ENCODE data around the gene BTBD18.

The BTBD18 gene, protein sequence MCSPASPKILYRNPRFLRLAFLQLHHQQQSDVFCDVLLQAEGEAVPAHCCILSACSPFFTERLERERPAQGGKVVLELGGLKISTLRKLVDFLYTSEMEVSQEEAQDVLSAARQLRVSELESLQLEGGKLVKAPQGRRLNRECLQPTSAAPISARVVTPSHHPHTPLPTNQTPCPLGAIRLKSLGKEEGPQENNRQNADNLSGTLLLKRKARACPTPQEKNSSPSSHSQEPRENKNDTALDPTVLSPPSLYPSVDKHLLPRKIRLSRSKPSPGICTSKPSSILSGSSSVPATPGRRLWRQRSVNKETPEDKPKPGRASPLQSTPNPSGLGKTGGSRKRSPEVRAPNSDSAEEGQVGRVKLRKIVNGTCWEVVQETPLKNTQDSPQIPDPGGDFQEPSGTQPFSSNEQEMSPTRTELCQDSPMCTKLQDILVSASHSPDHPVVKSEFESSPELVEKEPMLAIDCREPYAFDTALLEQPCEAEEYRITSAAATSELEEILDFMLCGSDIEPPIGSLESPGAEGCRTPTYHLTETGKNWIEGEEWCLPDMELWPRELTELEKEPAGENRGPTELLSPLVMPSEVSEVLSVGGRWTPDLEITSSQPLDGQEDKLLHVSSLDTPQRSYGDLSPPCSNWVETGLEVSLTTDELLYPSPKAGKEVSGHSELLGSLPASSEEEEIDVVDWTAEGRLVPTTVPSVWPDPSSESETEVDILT

DNA sequence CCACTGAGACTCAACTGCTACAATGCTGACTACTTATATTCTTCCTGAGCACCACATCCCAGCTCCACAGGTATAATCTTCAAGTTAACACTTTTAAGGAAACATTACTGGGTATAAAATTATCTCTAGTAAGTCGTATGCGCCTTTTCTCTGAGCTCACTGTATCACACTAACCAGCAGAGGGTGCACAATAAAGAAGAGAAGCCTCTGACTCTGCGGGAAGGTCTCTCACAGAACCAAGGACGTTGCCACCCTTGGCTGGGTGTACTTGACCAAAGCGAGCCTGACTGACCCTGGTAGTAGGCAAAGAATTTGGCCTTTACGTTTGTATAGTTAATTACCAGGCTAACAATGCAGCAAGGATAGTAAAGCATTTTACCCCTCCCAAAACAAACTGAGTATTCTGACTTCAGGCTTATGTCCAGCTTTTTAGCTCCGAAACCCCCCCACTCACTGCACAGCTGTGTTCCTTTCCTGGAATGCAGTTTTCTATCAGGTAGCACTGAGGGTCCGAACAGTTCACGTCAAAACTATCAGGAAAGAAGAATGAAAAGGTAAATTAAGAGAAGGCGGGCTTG, at the start of gene BTBD18:
Gene BTBD18, minus strand, starts transcription at position 144 of the 578 bp plus-strand sequence. CDS start 631 bp downstream, outside the sequence.
- peak; percentile 67 to 81 for DNase-seq

DNA sequence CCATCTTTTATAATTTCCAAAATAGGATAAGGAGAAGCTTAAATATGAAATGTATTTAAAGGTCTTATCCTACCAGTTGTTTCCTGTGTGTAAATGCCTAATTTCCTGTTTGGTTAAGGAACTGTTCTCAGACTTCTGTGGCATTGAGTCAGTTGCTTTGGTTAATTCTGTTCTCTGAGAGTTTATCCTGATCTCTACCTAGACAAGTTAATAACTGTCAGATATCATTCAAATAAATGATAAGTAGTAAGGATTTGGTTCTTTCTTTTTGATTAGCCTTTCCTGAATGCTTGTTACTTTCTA, 49.5 kb upstream of the BTBD18 start:
- peak; percentile 19 to 37 for DNase-seq

DNA sequence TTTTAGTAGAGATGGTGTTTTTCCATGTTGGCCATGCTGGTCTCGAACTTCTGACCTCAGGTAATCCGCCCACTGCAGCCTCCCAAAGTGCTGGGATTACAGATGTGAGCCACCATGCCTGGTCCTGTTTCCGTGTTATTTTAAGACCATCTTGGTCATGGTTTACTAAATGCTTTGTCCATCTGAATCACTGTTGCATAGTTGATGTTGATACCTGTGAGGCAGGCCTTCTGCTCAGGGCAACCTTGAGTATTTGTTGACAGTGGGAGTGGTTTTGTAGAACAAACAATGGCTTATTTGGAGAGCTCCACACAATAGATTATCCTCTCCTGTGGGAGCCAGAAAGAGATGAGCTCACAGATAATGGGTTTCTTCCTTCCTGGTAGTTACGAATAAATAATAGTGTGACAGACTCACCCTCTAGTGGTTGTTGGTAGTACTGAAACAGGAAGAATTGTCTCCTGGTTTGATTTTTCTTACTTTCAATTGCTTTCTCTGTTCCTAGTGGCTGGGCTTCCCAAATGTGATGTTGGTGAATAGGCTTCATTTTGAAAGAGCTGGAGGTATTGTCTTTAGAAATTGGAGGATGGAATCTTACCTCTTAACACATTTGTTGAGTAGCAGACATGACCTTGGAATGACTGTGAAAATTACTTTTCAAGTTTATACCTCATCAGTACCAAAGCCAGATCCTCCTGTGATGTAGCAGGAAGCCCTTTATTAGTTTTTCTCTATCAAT, 49.0 kb upstream of the BTBD18 start:
- peak; percentile 89 to 93 for DNase-seq

DNA sequence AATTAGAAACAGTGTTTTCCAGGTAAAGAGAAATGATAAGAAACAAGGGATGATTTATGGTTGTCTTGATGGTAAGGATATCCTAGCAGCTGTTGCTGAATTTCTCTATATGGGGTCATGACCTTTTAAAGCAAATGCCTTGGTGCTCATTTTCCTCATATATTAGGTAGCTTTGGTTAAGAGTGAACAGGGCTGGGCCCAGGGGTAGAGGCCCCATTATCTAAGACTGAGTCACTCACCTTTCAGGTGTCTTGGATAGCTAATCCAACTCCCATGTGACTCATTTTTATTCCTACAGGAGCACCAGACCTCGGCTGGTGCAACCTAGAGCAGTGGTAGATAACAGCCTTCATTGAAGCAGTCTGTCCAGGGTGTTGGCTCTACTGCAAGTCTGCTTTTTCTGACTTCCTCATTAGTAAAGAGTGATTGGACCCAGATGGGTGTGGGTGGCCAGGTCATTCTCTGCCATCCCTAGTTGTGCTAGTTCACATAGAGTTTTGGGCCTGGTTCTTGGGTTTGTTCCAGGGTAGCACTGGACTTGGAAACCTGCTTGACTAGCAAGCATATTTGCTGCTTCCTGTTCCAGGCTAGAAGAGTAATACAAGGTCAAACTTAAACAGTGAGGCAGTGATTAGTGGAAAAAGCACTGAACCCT, 47.4 kb upstream of the BTBD18 start:
- no peak for DNase-seq

DNA sequence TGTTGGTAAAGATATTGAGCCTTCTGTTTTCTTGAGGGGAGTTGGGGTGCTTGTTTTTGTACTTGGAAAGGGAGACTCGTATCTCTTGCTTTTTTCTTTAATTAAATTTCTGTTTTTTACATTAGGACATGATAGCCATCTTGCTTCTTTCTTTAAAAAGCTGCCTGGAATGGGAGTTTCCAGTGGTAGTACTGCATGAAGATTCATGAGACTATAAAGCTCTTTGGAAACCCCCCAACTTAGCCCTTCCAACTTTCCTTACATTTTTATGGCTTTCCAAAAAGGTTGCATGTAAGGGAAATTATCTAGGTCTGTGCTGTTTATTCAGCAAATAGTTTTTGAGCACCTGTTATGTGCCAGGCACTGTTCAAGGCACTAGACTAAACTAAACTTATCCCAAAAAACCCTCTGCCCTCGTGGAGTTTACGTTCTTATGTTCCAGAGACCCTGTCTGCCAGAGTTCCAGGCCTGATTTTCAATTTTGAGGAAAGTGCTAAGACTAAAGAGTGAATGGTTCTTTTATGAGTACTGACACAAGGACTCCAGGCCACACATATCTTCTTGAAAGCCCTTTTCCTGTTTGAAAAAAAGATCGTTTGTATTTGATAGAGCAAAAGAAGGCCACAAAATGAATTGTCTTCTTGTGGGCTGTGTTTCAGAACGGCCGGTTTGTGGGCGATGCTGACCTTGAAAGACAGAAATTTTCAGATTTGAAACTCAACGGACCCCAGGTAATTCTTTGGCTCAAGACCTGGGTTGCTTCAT, 41.9 kb upstream of the BTBD18 start:
- DNase-seq: no peak

DNA sequence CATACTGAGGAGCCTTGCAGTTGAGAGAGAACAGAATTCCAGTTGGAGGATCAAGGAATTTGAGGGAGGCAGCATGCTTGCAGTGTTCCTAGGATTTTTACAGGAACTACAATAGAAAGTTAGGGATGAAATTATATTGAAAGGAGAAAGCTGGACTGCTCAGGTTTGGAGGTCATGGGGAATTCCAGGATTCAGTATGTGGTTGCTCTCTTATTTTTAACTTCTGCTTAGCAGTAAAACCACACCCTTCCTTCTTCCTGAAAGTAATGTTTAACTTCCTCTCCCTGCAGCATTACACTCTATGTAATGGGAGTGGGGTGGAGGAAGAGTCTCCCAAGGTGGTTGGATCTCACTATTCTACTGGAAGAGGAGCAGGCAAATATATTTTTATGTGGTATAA, 41.3 kb upstream of the BTBD18 start:
- peak; percentile 72 to 79 for DNase-seq

DNA sequence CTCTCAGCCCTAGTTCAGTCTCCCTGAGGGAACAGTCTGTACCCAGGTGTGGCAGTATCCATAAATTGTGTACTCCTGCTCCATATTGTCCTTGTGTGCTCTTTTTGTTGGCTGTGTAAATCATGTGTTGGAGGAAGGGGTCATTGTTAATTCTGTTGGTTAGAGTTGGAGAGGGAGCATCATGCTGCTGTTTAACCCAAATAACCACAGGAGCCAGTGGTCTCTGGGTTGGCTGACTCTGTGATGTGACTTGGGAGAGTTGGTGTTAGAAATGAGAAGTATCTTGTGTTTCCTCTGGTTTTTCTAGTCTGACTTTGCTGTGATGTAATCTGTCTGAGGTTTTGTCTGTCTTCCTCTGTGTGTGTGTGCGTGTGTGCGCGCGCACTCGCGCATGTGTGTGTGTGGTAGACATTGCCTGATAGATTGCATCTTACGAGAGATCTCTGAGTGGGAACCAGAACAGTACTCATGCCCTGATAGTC, 40.5 kb upstream of the BTBD18 start:
- DNase-seq: peak; percentile 97 to 98

DNA sequence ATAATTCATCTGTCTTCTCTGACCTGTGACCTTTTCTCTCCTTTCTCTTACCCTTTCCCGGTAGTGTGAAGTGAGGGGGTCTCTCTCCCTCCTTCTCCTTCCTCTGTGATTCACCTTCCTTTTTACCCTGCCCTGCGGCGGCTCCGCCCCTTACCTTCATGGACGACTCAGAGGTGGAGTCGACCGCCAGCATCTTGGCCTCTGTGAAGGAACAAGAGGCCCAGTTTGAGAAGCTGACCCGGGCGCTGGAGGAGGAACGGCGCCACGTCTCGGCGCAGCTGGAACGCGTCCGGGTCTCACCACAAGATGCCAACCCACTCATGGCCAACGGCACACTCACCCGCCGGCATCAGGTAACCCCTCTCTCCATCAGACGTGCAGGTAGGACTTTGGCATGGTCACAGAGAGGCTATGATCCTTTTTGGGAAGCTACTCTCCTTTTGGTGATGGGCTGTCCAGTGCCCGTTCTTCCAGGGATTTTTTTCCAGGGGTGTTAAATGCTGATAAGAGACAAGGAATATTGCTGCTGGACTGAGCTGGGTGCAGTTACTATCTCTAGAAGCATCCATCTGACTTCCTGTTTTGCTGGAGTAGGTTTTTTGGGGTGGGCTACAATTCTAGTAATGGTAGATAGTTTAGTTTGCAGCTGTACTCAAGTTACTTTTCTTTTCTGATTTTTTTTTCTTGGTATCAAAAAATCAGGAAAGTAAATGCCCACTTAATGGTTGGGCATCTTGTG, 39.9 kb upstream of the BTBD18 start:
- DNase-seq: peak in 1 of 2 experiments; percentile 25

DNA sequence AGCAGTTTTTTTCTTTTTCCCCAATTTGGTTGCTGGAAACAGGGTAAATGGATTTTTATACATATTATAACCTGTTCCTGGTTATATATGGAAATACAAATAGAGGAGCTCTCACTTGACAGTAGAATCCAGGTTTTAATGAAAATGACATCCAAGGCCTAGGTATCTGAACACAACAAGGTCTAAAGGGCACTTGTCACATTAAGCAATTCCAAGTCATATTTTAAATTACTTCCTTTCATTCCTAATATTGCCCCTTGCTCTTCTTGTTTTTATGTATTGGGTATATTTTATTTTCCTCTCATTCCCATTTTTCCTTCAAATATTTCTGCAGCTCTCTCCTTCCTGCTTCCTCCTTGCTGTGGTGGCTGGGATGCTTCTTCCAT, 37.1 kb upstream of the BTBD18 start:
- no peak for DNase-seq

DNA sequence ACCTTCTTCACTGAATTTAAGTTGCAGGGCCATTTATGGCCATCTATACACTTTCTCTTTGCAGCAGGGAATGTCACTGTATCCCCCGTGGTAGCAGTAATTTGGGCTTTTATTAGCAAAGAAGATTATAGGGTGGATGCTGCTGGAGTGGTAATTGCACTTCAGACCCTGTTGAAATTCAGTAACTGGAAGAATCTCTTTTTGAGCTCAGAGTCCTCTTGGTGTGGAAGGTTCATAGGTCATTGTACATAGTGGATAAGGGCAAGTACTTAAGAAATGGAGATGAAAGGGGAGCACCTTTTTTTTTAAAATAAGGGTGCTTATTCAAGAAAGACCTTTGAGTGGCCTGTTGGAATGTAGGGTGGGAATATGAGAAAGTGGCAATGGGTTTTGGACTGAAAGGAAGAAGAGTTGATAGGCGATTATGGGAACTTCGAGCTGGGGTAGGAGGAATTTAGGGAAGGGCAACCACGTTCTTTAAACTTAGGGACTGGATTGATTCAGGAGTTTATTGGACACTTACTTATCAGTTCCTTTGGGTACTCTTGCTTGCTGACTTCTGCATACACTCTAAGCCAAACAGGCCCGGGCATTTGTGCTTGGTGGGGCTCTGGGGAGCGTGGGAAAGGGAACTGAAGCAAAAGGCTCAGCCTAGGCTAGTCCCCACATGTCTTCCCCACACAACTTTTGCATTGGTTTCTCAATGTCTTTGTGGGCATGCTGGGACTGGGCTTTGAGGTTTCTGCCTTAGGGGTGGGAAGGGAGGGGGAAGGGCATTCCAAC, 36.5 kb upstream of the BTBD18 start:
- DNase-seq: no peak

DNA sequence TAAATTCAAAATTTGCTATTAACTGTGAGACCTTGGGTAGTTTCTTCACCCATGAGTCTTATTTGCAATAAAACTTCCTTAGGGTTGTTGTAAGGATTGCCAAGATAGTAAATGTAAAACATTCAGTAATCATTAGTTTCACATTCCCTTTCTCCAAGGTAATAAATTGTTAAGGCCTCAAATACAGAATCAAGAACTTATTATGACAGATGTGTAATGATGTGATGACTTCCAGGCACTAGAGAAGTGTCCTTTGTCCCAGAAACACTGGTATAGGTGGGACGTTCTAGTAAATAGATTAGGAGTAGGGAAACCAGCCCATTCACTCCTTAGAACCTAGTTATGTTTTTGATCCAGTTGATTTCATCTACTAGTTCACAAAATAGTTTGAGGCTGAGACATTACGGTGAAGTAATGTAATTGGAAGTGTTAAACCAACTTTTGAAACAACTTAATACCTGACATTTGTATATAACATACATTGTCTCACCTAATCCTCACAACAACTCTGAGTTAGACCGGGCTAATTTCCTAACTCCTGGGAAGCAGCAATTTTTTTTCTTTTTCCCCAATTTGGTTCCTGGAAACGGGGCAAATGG, 35.5 kb upstream of the BTBD18 start:
- no peak for DNase-seq

DNA sequence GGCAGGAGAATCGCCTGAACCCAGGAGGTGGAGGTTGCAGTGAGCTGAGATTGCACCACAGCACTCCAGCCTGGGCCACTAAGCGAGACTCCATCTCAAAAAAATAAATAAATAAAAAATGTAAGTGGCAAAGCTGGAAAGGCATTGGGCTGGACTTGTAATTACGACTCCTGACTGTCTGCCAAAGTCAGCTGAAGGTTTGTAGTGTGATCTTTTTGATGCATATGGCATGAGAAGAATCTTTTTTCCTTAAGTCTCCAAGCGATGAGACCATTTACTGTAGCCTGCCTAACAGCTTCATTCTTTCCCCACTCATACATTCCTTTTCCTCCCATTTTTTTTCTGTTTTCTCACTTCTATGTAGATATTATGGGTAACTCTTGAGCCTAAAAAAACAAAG, 34.8 kb upstream of the BTBD18 start:
- DNase-seq: no peak

DNA sequence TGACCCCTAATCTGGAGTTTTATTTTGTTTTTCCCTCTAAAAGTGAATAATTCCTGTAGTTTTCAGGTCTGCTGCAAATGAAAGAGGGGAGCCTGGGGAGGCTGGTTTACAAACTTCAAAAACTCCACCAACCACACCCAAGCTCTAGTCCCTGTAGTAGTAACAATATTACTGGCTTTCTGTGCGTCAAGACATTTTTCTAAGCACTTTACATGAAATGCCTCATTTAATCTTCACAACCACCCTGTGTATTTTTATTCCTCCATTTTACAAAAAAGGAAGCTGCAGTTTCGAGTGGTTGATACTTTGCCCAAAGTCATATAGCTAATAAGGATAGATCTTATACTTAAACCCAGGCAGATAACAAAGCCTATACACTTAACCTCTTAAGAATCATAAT, 33.5 kb upstream of the BTBD18 start:
- DNase-seq: no peak

DNA sequence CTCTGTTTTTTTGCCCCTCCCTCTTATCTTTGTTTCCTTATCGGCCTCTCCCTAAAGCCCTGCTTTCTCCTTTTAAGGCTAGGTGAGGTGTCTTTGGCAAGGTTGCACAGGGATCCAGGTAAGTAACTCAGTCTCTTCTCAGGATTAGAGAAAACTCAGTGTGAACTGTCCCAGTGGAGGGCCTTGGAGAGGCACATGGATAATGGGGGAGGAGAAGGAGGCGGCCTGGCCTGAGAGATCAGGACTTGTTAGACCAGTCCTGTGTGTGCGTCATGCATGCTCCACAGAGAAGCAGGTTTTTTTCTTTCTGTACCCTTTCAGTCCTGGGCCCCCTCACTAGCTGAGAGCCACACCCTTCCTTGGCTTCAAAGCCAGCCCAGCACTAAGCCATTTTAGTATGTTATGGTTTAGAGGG, 29.9 kb upstream of the BTBD18 start:
- DNase-seq: no peak

DNA sequence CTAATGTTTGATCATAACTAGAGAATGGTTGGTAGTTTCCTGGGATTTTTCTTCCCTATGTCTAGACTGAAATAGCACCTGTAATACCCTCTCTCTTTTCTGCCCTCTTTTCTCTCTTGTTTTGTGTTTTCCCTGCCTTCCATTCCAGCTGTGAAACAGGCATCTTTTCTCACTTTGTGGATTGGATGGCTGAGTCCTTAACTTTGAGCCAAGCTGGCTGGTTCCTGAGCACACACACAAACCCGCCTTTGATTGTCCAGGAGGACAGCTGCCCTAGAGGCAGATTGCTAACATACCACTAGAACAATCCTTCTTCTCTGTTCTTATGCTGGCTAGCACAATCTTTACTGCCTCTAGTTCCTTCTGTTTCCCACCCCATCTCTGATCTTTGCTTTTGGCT, 27.7 kb upstream of the BTBD18 start:
- no peak for DNase-seq

DNA sequence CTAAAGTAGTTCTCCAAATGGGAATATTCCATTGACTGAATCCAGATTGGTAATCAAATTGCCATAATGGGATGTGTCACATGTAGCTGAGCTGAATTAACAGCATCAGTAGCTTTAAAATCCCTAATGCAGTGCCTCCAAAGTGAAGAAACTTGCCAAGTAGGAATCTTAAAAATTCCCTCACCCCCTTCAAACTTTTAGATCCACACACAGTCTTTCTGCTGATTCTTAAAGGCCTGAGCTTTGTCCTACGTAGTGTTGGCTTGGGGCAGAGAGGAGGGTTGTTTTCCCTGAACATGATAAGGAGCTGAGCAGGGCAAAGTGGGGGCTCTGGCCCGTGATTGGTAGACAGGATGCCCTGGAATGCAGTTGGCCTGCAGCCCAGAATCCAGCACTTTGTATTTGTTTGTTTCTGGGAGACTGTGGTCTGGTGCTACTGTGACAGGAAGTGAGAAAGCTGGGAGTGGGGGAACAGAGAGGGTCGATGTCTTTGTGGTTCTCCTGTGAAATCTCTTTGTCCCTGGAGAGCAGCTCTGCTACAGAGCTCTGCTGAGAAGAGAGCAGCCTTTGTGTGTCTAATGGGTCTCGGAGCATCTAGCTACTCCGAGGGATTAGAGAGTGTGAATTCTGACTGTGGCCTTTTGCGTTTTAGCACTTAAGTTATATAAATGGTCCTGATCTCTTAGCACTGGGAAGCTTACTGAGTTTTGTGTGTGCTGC, 26.9 kb upstream of the BTBD18 start:
- DNase-seq: no peak

DNA sequence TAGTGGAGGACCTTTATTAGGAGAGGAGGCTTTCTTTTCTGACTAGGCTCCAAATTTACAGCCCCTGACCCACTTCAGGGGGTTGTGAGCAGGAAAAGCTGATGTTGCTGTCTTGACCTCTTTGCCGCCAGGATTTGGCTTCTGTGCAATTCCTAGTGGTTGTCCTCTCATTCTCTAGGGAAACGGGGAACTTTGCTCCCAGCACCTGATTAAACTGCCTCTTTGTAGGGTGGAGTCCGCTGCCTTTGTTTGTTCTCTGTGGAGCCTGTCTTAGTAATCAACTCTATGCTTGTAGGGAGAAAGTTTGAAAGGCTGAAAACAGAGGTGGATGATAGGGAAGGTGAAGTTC, 26.3 kb upstream of the BTBD18 start:
- DNase-seq: no peak

DNA sequence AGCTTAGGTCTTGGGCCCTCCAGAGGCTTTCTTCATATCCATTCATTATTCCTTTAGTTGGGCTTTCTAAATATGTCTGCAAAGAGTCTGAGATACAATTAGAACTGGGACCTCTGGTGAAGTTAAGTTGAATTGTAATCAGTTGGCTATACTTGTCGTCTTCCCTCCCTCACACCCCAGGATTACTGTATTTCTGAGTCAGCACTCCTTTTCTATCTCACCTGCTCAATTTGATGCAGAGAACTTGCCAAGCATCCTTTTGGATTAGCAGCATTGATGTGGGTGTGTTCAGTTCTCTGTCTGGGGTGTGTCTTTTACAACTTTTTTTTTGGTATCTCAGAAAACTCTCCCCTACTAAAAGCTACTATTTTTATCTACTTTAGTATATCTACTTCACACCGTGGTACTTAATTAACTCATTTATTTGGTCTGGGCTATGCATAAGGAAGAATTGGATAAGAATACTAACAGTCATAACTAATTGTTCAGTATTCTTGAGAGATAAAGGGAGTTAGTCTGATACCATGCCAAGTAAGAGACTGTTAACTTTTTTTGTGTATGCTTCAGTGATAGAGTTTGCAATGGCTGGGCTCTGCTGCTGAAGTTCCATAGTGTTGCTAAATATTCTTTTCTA, 25.1 kb upstream of the BTBD18 start:
- DNase-seq: no peak

DNA sequence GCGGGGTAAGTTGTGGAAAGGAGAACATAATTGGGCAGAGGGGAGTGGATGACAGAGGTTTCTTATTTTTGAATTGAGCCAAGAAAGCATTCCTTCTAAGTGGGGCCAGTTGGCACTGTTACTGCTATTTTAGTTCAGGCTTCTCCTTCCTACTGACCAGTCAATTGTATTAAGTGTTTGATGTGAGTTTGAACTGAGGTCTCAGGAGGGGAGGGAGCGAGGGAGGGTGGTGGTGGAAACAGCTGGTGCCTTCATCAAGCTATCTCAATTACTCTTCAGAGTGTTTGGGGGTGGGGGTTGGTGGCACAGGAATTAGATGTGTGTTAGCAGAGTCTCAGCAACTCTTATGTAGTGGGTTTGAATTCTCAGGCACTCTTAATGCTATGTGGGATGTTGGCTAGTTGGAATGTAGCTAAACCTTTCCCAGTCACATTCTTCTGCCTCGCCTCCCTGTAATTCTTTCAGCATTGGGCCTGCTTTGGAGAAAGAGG, 24.5 kb upstream of the BTBD18 start:
- DNase-seq: no peak

All from Kasumi-1 (cell line).